ENCODE results near the gene RGP1. TPM values are rescaled to one million over a fixed set of nuclear protein-coding genes. Genes with fewer than 3 reads are reported as not detected.
A peak's percentile ranks its signal among the peaks of the same experiment; 100 is the strongest.

Gene RGP1
- total and polyA plus RNA-seq, 10 donors: 2.2 to 29.2 (median 21.2) TPM

DNA sequence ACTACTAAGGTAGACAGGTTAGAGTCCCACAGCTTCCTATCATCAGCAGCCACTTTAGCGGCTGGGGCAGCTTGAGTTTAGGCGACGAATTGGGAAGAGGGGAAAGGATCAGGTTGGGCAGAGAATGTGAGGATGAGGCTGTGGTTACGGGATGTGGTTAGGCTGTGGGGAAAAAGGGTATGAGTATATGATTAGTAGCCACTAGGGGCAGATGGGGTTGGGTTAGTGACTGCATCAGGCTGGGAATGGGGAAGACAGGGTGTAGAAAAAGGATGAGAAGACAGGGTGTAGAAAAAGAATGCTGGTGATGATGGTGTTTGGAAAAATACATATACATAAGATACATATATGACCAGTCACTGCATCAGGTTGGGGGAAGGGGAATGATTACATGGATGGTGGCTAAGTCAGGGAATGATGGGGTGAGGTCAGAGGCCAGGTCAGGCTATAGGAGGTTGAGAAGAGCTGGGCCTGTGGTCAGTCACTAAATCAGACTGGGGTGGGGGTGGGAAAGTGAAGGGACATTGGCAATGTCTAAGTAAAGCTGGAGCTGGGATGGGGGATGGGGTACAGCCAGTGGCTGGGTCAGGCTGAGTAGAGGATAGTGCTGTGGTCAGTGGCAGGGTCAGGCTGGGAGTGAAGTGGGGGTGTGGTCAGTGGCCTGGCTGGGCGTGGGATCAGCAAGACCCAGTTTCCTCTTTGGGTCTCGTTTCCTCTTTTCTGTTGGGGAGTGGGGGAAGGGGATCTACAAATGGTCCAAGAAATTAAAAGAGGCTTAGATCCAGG is 19.2 kb upstream of the RGP1 start:
- no peaks in the 10 kb centered on the region for H3K9me3 ChIP-seq
- peaks cover 58 to 92% (median 79%) of the 10 kb centered on the region in 6 donors for H3K4me1 ChIP-seq
- 2 to 12% (median 7%) methylated on average over 6 of the region's 6 CpGs for WGBS, 5 donors
- peak overlapping the region in 7 of 8 donors; percentile 97 to 100 (median 98) for H3K27ac ChIP-seq
- TF ChIP-seq POLR2AphosphoS5 (IDR thresholded peaks at IDR 0.05) (peak; percentile 42 to 65 (median 61)), POLR2A (IDR thresholded peaks at IDR 0.05) (no peak)
- TF ChIP-seq, protein P1, sequence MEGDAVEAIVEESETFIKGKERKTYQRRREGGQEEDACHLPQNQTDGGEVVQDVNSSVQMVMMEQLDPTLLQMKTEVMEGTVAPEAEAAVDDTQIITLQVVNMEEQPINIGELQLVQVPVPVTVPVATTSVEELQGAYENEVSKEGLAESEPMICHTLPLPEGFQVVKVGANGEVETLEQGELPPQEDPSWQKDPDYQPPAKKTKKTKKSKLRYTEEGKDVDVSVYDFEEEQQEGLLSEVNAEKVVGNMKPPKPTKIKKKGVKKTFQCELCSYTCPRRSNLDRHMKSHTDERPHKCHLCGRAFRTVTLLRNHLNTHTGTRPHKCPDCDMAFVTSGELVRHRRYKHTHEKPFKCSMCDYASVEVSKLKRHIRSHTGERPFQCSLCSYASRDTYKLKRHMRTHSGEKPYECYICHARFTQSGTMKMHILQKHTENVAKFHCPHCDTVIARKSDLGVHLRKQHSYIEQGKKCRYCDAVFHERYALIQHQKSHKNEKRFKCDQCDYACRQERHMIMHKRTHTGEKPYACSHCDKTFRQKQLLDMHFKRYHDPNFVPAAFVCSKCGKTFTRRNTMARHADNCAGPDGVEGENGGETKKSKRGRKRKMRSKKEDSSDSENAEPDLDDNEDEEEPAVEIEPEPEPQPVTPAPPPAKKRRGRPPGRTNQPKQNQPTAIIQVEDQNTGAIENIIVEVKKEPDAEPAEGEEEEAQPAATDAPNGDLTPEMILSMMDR (IDR thresholded peaks at IDR 0.05 in 8 of 11, conservative IDR thresholded peaks at IDR 0.05 in 3 of 11): peak in 10 of 11 experiments; percentile 18 to 80 (median 55)
- DNase-seq: peak; percentile 92
- H3K36me3 ChIP-seq: peaks cover 0 to 44% (median 17%) of the 10 kb centered on the region in 6 donors
- peak overlapping the region; percentile 14 to 90 (median 73) for H3K4me3 ChIP-seq
- H3K27me3 ChIP-seq (replicated peaks in 1 of 7): no peaks in the 10 kb centered on the region
- intact Hi-C loops (cut with DNase I; ENCODE audit: low total_unique reads): loop anchor here (5.0 to 10.0 kb wide), 2 partner anchors 73 to 125 kb away; partner anchors contain the start of genes CCDC107, RMRP and TESK1

DNA sequence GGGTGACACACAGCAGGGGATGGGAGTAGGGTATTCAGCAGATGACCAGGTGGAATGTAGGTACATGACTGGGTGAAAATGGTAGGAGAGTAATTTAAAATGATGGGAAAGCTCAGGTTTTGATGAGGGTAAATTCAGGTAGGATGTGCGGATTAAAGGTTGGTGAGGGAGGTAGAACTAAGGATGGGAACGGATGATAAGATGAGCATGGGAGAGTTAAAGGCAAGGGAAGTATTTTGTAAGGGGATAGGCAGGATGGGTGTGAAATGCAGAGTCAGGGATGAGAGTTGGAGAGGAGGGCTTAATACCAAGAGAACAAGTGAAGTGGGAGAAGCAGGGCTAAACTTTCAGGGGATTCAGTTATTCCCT is 18.6 kb upstream of the RGP1 start:
- intact Hi-C loops (cut with DNase I; ENCODE audit: low total_unique reads): loop anchor here (5.0 to 10.0 kb wide), 2 partner anchors 73 to 126 kb away; partner anchors contain the start of genes CCDC107, RMRP and TESK1
- Histone ChIP-seq H3K9me3 (no peaks in the 10 kb centered on the region), H3K4me3 (peak overlapping the region; percentile 66 to 90 (median 74)), H3K27me3 (replicated peaks in 1 of 7) (no peaks in the 10 kb centered on the region), H3K27ac (peak overlapping the region; percentile 94 to 100 (median 98)), H3K4me1 (peaks cover 58 to 90% (median 77%) of the 10 kb centered on the region in 6 donors), H3K36me3 (peaks cover 0 to 44% (median 17%) of the 10 kb centered on the region in 6 donors)
- DNase-seq: no peak
- no peak for TF ChIP-seq POLR2A (IDR thresholded peaks at IDR 0.05)
- TF ChIP-seq POLR2AphosphoS5 (IDR thresholded peaks at IDR 0.05): no peak
- TF ChIP-seq, protein P1 (IDR thresholded peaks at IDR 0.05 in 8 of 11, conservative IDR thresholded peaks at IDR 0.05 in 3 of 11): no peak
- 57 to 71% (median 61%) methylated on average over 2 of the region's 2 CpGs for whole genome bisulfite sequencing, 5 donors

DNA sequence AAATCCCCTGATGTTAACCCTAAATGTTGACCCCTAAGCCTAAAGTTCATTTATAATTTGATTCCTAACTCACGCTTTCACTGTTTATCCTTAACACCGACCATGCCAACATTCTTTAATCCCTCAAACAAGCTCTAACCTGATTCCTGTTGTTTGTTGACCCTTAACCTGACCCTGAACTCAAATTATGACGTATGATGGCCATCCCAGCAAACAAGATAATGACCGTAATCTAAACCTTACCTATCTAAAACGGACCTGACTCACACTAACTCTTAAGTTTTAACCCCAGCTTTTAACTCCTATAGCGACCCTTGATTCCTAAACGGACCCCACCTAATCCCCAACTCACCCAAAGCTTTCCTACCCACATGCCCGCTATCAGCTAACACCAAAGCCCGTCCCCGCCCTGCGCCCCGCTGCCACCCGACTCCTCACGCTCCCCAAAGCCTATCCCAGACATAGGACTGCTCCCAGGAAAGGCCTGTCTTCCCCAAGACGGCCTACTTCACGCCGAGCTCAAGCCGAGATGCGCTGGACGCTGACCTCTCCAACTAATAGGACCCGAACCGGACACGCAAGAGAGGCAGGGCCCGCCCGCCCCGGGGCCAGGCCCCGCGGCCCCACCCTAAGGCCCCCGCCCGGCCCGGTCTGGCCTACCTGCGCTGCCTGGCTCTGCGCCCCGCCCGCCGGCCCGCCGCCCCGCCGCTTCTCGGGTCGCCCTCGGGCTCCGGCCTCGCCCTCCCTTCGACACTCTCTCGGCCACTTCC is 17.5 kb upstream of the RGP1 start:
- DNase-seq: no peak
- Histone ChIP-seq H3K4me1 (peaks cover 54 to 90% (median 76%) of the 10 kb centered on the region in 6 donors), H3K27me3 (replicated peaks in 1 of 7) (no peaks in the 10 kb centered on the region), H3K9me3 (no peaks in the 10 kb centered on the region), H3K36me3 (peaks cover 3 to 44% (median 18%) of the 10 kb centered on the region in 6 donors), H3K4me3 (peak overlapping the region; percentile 66 to 90 (median 74)), H3K27ac (peak overlapping the region; percentile 94 to 100 (median 98))
- TF ChIP-seq POLR2AphosphoS5 (IDR thresholded peaks at IDR 0.05) (no peak), POLR2A (IDR thresholded peaks at IDR 0.05) (no peak)
- TF ChIP-seq, protein P1 (IDR thresholded peaks at IDR 0.05 in 8 of 11, conservative IDR thresholded peaks at IDR 0.05 in 3 of 11): no peak
- 1% methylated on average over 27 to 47 of the region's 47 CpGs for WGBS, 5 donors
- intact Hi-C loops (cut with DNase I; ENCODE audit: low total_unique reads): loop anchor here (5.0 to 10.0 kb wide), 2 partner anchors 74 to 127 kb away; partner anchors contain the start of genes CCDC107, RMRP and TESK1
